Measurements from ENCODE around the gene RBMS1. TPM values are rescaled to one million over a fixed set of nuclear protein-coding genes. Genes with fewer than 3 reads are reported as not detected.

RBMS1 gene
- polyA plus RNA-seq, 1 experiment = 107 TPM

- H3K4me3 ChIP-seq (ENCODE audit: low read depth, low read length) = no peak overlapping the region
- no peak for TF ChIP-seq CTCF (IDR thresholded peaks at IDR 0.05; ENCODE audit: low read depth, low read length)
- no peaks in the 10 kb centered on the region for H3K27me3 ChIP-seq (ENCODE audit: control insufficient read depth, insufficient read depth, low read length)
- ChIA-PET POLR2A (no interaction called here), CTCF (no interaction called here)
- H3K9me3 ChIP-seq (ENCODE audit: control insufficient read depth, insufficient read depth, low read length) = no peaks in the 10 kb centered on the region
- H3K27ac ChIP-seq (ENCODE audit: low read depth, low read length) = peak overlapping the region; percentile 41
- no peak for DNase-seq (ENCODE audit: low read depth, low spot score)
Measured at GRCh38 chr2:160308915-160309314, 184.7 kb downstream of the RBMS1 start.

GRCh38 chr2:160308476-160308875 lies 185.1 kb downstream of the RBMS1 start:
- ChIA-PET CTCF (no interaction called here), POLR2A (no interaction called here)
- no peak overlapping the region for H3K27ac ChIP-seq (ENCODE audit: low read depth, low read length)
- no peak for TF ChIP-seq CTCF (IDR thresholded peaks at IDR 0.05; ENCODE audit: low read depth, low read length)
- no peaks in the 10 kb centered on the region for H3K9me3 ChIP-seq (ENCODE audit: control insufficient read depth, insufficient read depth, low read length)
- H3K27me3 ChIP-seq (ENCODE audit: control insufficient read depth, insufficient read depth, low read length) = no peaks in the 10 kb centered on the region
- DNase-seq (ENCODE audit: low read depth, low spot score) = no peak
- H3K4me3 ChIP-seq (ENCODE audit: low read depth, low read length) = no peak overlapping the region

GRCh38 chr2:160306985-160307384 lies 186.6 kb downstream of the RBMS1 start:
- TF ChIP-seq CTCF (IDR thresholded peaks at IDR 0.05; ENCODE audit: low read depth, low read length) = 0 out of 2 replicates have a peak, but pooled peaks have one; percentile 10
- peak overlapping the region; percentile 65 for H3K27ac ChIP-seq (ENCODE audit: low read depth, low read length)
- no peaks in the 10 kb centered on the region for H3K27me3 ChIP-seq (ENCODE audit: control insufficient read depth, insufficient read depth, low read length)
- no peaks in the 10 kb centered on the region for H3K9me3 ChIP-seq (ENCODE audit: control insufficient read depth, insufficient read depth, low read length)
- ChIA-PET CTCF (interaction anchor here (0.6 to 0.8 kb wide), 5 partner anchors 9 to 663 kb away, joined by 3 to 8 read pairs (median 5); no protein-coding TSS in a partner anchor), POLR2A (interaction anchor here (0.6 to 0.7 kb wide), 3 partner anchors 14 to 183 kb away, joined by 3 to 7 read pairs (median 5); no protein-coding TSS in a partner anchor)
- no peak overlapping the region for H3K4me3 ChIP-seq (ENCODE audit: low read depth, low read length)
- DNase-seq (ENCODE audit: low read depth, low spot score) = peak; percentile 87

GRCh38 chr2:160305081-160305750 lies 188.4 kb downstream of the RBMS1 start:
- ChIA-PET CTCF (interaction anchor here (1.3 kb wide), 1 partner anchor 195 kb away, joined by 5 read pairs; no protein-coding TSS in a partner anchor), POLR2A (no interaction called here)
- Histone ChIP-seq H3K4me3 (ENCODE audit: low read depth, low read length) (no peak overlapping the region), H3K27me3 (ENCODE audit: control insufficient read depth, insufficient read depth, low read length) (no peaks in the 10 kb centered on the region), H3K9me3 (ENCODE audit: control insufficient read depth, insufficient read depth, low read length) (no peaks in the 10 kb centered on the region), H3K27ac (ENCODE audit: low read depth, low read length) (peak overlapping the region; percentile 71)
- no peak for TF ChIP-seq CTCF (IDR thresholded peaks at IDR 0.05; ENCODE audit: low read depth, low read length)
- peak; percentile 54 for DNase-seq (ENCODE audit: low read depth, low spot score)

- Histone ChIP-seq H3K27me3 (ENCODE audit: control insufficient read depth, insufficient read depth, low read length) (no peaks in the 10 kb centered on the region), H3K4me3 (ENCODE audit: low read depth, low read length) (no peak overlapping the region), H3K27ac (ENCODE audit: low read depth, low read length) (no peak overlapping the region), H3K9me3 (ENCODE audit: control insufficient read depth, insufficient read depth, low read length) (no peaks in the 10 kb centered on the region)
- ChIA-PET CTCF (interaction anchor here (0.6 to 0.9 kb wide), 2 partner anchors 11 to 19 kb away, joined by 4 to 5 read pairs; no protein-coding TSS in a partner anchor), POLR2A (interaction anchor here (1.2 kb wide), 1 partner anchor 10 kb away, joined by 3 read pairs; no protein-coding TSS in a partner anchor)
- no peak for TF ChIP-seq CTCF (IDR thresholded peaks at IDR 0.05; ENCODE audit: low read depth, low read length)
- no peak for DNase-seq (ENCODE audit: low read depth, low spot score)
Measured at GRCh38 chr2:160303527-160303926, 190.1 kb downstream of the RBMS1 start.
